Measurements from ENCODE around the gene CD80.

- TF ChIP-seq CTCF (IDR thresholded peaks at IDR 0.05; ENCODE audit: low read length), result no peak
- TF ChIP-seq EZH2 (IDR thresholded peaks at IDR 0.05; ENCODE audit: borderline replicate concordance, low read length), result no peak
Measured at GRCh38 chr3:119596398-119596797, 37.0 kb upstream of the CD80 start.

All from OCI-LY1 (cell line).